ENCODE data around the gene ZCWPW2.

- TF ChIP-seq CTCF (conservative IDR thresholded peaks at IDR 0.05): no peak
- TF ChIP-seq ZFX (IDR thresholded peaks at IDR 0.05): no peak
These were observed 50.7 kb downstream of the ZCWPW2 start for GRCh38 chr3:28399206-28399605.

All from C4-2B (cell line).